NCI-H2107 (cell line): ENCODE results near the gene MORN4.
"Not testable (repeated sequence)": the region's sequence is repeated elsewhere in the genome, so short reads cannot be mapped to it uniquely, and the experiment has no call there.

ENCODE experiments used
- DNase-seq: peaks from one replicate; lab custom pipeline; 2025; lab: John Stamatoyannopoulos, UW

The MORN4 gene

GRCh38 chr10:97632949-97633884, at the start of gene MORN4:
Gene MORN4, minus strand, starts transcription at chr10:97633500. Its CDS starts 13,847 bp downstream, at chr10:97619653.
- DNase-seq, result peak; percentile 84

- no peak for DNase-seq
Observed at GRCh38 chr10:97682042-97682441, 48.7 kb upstream of the MORN4 start.

GRCh38 chr10:97679594-97679993, 46.3 kb upstream of the MORN4 start:
- DNase-seq, result no peak

GRCh38 chr10:97676770-97677581, 43.7 kb upstream of the MORN4 start:
- DNase-seq, result no peak

- DNase-seq, result no peak
Observed at GRCh38 chr10:97675222-97675621, 41.9 kb upstream of the MORN4 start.

- no peak for DNase-seq
Observed at GRCh38 chr10:97673736-97674525, 40.6 kb upstream of the MORN4 start.

GRCh38 chr10:97669571-97669970, 36.3 kb upstream of the MORN4 start:
- DNase-seq, result no peak

GRCh38 chr10:97667463-97667862, 34.2 kb upstream of the MORN4 start:
- DNase-seq, result no peak

- no peak for DNase-seq
Observed at GRCh38 chr10:97666992-97667391, 33.7 kb upstream of the MORN4 start.

- DNase-seq, result no peak
Observed at GRCh38 chr10:97664282-97664850, 31.1 kb upstream of the MORN4 start.

- DNase-seq, result no peak
Observed at GRCh38 chr10:97659589-97659988, 26.3 kb upstream of the MORN4 start.

- no peak for DNase-seq
Observed at GRCh38 chr10:97656777-97657176, 23.5 kb upstream of the MORN4 start.

GRCh38 chr10:97651773-97652172, 18.5 kb upstream of the MORN4 start:
- no peak for DNase-seq

- no peak for DNase-seq
Observed at GRCh38 chr10:97650726-97651125, 17.4 kb upstream of the MORN4 start.

GRCh38 chr10:97649405-97649750, 16.1 kb upstream of the MORN4 start:
- DNase-seq, result not testable (repeated sequence)

GRCh38 chr10:97648562-97649404, 15.5 kb upstream of the MORN4 start:
- DNase-seq, result no peak

GRCh38 chr10:97647556-97647955, 14.3 kb upstream of the MORN4 start:
- no peak for DNase-seq

GRCh38 chr10:97644936-97645335, 11.6 kb upstream of the MORN4 start:
- DNase-seq, result no peak

- DNase-seq, result no peak
Observed at GRCh38 chr10:97643441-97643985, 10.2 kb upstream of the MORN4 start.

- not testable (repeated sequence) for DNase-seq
Observed at GRCh38 chr10:97642471-97643159, 9.3 kb upstream of the MORN4 start.
